Sciatic nerve (tissue), 2 donors: ENCODE results near the gene ATP9B. TPM values are rescaled to one million over a fixed set of nuclear protein-coding genes. Genes with fewer than 3 reads are reported as not detected.
A peak's percentile ranks its signal among the peaks of the same experiment; 100 is the strongest.

Source experiments
- ATAC-seq: fragments of 200-7000 bp; cut with Tn5 transposase; one replicate; pipeline ENCODE4 v1.9.1; 2020; ENCODE audit warnings: mild to moderate bottlenecking, moderate library complexity
- DNase-seq: peaks from one replicate; pipeline ENCODE4 v3.0.0-alpha.2; 2020; ENCODE audit warnings: low spot score
- intact Hi-C: fragments of 100-400 bp; cut with DNase I; formaldehyde crosslinking; loops from one replicate; pipeline ENCODE4 v1.14.2; 2022
- total RNA-seq: library from RNA; stranded (reverse); fragmentation: NEBNext Ultra II Directional; extraction: Animal tissue kit (Norgen Biotek cat#: 25700); gene quantifications from one replicate; pipeline ENCODE4 v1.2.1, GENCODE V29; 2021
- donor health status: DM: no; HTN: no; CAD: no.
- donor health status: DM: no; HTN: no; CAD: no.

The ATP9B gene
- total RNA-seq, 1 donor from 2014 or later: 67.4 TPM

- intact Hi-C loops: no loop called here
- no peak for ATAC-seq
- no peak for DNase-seq
Measured at GRCh38 chr18:79405019-79405780, 336.0 kb downstream of the ATP9B start.

DNA sequence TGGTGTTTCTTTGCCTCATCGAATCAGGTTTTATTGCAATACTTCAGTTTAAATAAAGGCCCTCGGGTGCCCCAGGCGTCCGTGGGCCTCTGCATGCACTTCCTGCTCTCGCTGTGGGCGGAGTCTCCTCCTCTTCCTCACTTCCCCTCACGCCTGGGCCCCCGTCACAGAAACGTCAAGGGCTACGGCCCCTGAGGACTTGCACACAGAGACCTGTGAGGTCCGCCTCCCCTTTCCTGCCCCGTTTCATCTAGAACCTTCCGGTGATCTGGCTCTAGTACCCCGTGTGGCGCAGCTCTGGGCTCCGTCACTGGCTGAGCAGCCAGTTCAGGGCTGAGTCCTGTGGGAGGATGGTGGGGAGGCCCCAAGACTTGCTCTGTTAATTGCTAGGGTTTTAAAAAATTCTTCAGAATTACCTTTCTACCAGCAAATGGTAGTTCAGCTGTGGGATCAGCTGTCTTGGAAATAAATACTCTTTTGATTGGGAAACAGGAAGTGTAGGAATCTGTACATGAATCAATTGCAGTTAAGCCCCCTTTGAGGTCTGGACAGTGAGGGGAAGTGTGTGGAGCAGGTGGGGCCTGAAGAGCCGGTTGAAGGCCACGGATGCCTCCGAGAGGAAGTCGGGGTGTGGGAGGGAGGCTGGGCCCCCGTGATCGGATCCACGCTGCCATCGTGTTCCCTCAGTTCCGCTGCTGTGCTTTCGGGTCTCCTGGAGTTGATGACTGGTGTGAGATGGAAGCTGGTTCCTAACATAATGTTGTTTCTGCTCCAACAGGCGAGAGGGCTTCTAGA is 336.8 kb downstream of the ATP9B start:
- ATAC-seq (peak; percentile 50), DNase-seq (peak; percentile 85)
- intact Hi-C loops: no loop called here

GRCh38 chr18:79406708-79407107 is 337.5 kb downstream of the ATP9B start:
- DNase-seq: no peak
- intact Hi-C loops: no loop called here

GRCh38 chr18:79409313-79409712 is 340.1 kb downstream of the ATP9B start:
- ATAC-seq: no peak
- intact Hi-C loops: no loop called here

More at GRCh38 chr18:79406708-79407107, 337.5 kb downstream of the ATP9B start:
- no peak for ATAC-seq

GRCh38 chr18:79410171-79410641 is 341.0 kb downstream of the ATP9B start:
- no peak for ATAC-seq
- intact Hi-C loops: no loop called here
- DNase-seq: no peak

More at GRCh38 chr18:79409313-79409712, 340.1 kb downstream of the ATP9B start:
- no peak for DNase-seq

GRCh38 chr18:79410731-79411613 is 341.8 kb downstream of the ATP9B start:
- intact Hi-C loops: no loop called here
- DNase-seq: no peak
- ATAC-seq: no peak

DNA sequence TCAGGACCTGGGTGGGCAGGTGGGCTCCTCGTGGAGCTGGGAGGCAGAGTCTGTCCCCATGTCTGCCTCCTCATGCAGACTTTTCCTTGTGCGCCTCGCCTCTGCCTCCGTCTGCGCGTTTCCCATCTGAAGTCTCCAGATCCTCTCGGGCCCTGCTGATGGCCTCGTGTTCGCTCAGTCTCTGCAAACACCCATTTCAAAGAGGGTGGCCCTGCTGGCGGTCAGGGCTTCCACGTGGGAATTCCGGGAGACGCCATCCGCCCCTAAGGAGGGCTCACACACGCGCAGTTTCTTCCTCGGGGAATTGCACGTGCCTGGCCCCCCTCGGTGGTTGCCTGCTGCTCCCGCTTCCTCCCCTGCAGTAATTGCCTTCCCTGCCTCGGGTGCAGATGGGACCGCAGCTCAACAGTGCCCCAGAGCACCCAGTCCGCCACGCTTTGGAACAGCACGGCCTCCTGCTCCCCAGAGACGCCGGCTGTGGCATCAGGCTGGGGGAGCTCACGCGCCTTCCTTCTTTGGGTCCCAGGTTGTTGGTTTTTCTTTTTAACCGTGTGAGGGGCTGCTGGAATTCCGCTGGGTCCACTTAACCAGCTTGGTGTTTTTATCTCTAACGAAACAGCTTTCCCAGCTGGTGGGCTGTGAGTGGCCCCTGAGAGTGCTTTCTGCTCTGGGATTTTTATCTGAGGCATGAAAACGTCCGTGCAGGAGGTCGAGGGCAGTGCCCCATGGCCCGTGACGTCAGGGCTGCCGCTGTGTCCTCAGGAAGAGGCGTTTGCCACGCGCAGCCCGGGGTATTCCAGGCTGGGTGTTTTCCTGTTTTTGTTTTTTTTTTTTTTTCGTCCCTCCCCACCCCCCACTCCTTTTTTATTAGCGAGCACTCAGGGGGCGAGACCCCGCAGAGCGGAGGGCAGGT is 342.7 kb downstream of the ATP9B start:
- DNase-seq (no peak), ATAC-seq (peak; percentile 46)
- intact Hi-C loops: no loop called here

GRCh38 chr18:79413025-79413424 is 343.8 kb downstream of the ATP9B start:
- intact Hi-C loops: no loop called here
- no peak for ATAC-seq
- no peak for DNase-seq

DNA sequence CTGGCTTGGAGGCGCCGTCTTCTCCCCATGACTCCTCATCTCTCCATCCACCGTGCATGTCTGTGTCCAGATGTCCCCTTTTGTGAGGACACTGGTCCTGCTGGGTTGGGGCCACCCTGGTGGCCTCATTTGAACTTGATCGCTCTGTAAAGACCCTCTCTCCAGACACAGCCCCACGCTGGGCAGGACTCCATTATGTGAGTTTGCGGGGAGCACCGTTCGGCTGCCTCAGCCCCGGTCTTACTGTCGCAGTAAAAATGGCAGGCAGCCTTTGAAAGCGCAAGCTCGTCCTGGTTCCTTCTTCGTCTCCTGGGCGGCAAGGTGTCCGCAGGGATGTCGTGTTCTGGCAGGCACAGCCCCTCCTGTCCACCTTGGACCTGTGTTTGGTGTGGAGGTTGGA is 344.2 kb downstream of the ATP9B start:
- no peak for ATAC-seq
- intact Hi-C loops: no loop called here
- no peak for DNase-seq

DNA sequence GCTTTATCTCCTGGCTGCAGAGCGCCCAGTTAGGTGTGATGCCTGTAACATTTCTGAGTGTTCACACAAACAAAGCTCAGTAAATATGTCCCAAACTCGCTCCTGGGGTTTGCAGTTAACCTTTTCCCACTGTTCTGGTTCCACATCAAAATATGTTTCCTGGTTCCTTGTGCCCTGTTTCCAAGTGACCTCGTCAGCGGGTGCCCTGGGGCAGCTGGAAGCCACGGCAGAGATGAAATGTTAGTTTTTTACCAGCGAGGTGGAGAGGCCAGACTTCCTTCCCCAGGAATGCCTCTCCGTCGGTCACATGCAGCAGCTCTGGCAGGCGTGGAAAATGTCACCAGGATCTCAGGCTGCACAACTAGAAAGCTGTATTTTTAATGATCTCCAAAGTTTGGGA is 344.7 kb downstream of the ATP9B start:
- no peak for DNase-seq
- intact Hi-C loops: no loop called here
- no peak for ATAC-seq

DNA sequence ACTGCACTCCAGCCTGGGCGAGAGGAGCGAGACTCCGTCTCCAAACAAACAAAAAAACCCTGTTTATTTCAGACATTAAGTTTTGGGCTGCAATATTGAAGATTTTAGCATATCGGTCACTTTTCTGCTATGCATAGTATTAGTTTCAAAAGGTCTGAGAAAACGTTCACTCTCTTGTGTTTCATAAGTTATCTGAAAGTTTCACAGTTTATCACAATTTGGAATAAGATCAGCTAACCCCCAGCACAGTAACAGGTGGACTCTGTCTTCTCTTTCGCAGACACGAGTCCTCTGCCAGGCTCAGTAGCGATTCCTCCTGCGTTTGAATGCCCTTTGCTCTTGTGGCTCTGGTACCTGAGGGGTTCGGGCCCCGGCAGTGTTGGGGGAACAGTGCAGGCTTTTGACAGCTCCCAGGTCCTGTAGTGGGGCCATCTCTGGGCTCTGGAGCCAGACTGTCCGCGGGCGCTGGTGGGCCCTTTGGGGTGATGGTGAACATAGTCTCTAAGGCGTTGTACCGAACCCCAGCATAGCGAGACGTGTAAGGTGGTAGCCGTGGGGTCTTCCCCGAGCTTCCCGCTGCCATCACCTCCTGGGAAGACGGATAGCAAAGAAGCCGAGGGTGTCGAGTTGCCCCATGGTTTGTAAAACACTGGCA is 347.0 kb downstream of the ATP9B start:
- DNase-seq (no peak), ATAC-seq (no peak)
- intact Hi-C loops: no loop called here

- intact Hi-C loops: no loop called here
- ATAC-seq: no peak
- no peak for DNase-seq
Measured at GRCh38 chr18:79416677-79417052, 347.5 kb downstream of the ATP9B start.

DNA sequence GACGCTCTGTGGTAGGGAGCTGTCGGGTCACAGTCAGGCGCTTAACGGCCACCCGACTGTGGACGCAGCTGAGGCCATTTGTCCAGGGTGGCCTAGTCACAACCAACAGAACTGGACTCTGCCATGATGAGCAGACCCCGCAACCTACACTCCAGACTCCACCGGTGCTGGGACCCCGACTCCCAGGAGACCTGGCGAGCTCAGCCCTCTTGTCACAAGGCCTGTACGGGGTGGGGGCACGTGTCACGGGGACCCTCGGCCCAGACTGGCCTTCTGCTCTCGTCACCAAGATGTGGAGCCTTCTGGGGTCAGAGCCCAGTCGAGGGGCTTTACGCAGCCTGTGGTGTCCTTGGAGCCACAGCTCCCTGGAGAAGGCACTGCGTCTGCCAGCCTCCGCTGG is 349.0 kb downstream of the ATP9B start:
- DNase-seq (no peak), ATAC-seq (no peak)
- intact Hi-C loops: no loop called here

- DNase-seq (no peak), ATAC-seq (peak; percentile 5)
- intact Hi-C loops: no loop called here
Measured at GRCh38 chr18:79418642-79419041, 349.4 kb downstream of the ATP9B start.

- intact Hi-C loops: no loop called here
- ATAC-seq: no peak
Measured at GRCh38 chr18:79420033-79420745, 351.0 kb downstream of the ATP9B start.

DNA sequence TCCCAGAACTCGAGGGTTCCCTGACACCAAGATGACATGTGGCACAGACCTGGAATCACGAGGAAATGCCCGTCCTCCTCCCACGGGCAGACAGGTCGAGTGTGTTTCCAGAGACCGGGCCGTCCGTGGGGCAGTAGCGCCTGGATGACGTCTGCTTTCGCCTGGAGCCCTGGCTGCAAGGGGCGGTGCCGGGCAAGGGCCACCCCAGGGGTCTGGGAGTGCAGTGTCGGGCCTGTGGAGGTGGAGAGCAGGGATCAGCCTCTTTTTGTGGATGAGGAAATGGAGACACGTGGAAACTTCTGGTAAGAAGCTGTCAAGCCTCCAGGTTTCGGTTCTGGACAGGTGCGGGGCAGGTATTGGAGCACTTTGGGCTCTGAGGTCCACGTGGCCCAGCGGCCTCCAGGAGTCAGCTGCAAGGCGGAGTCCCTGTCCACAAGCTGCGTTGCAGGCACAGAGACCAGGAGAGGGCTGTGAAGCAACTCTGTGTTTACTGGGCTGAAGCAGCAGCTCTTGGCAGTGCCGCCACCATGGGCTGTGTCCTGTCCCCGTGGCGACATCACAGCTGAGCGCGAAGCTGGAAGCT is 352.2 kb downstream of the ATP9B start:
- DNase-seq: no peak
- intact Hi-C loops: no loop called here
- no peak for ATAC-seq

More at GRCh38 chr18:79420033-79420745, 351.0 kb downstream of the ATP9B start:
- DNase-seq: no peak
